Upper lobe of right lung (tissue), 1 donor: Measurements from ENCODE around the gene CPNE1. TPM values are rescaled to one million over a fixed set of nuclear protein-coding genes. Genes with fewer than 3 reads are reported as not detected.
"Not testable (repeated sequence)": the region's sequence is repeated elsewhere in the genome, so short reads cannot be mapped to it uniquely, and the experiment has no call there.

Experiments
- ATAC-seq: fragments of 200-7000 bp; cut with Tn5 transposase; one replicate; pipeline ENCODE4 v1.9.1; 2020; ENCODE audit warnings: mild to moderate bottlenecking, moderate library complexity
- DNase-seq: peaks from one replicate; pipeline ENCODE4 v3.0.0-alpha.2; 2020
- H3K27ac ChIP-seq: fragments of 200-600 bp; one replicate; pipeline ENCODE4 v1.8.0; 2022
- H3K27me3 ChIP-seq: fragments of 200-600 bp; one replicate; pipeline ENCODE4 v1.8.0; 2022; ENCODE audit warnings: mild to moderate bottlenecking
- H3K36me3 ChIP-seq: fragments of 200-600 bp; one replicate; pipeline ENCODE4 v1.8.0; 2022
- H3K4me1 ChIP-seq: fragments of 200-600 bp; one replicate; pipeline ENCODE4 v1.8.0; 2022
- H3K4me3 ChIP-seq: fragments of 200-600 bp; one replicate; pipeline ENCODE4 v1.8.0; 2022; ENCODE audit warnings: mild to moderate bottlenecking
- H3K9me3 ChIP-seq: fragments of 200-600 bp; one replicate; pipeline ENCODE4 v1.8.0; 2022
- CTCF ChIP-seq: fragments of 200-600 bp; IDR thresholded peaks from one replicate; pipeline ENCODE4 v1.8.0; 2022; ENCODE audit warnings: antibody characterized with exemption
- intact Hi-C: fragments of 100-400 bp; cut with DNase I; formaldehyde crosslinking; loops from one replicate; pipeline ENCODE4 v1.11.0; 2022
- total RNA-seq: library from RNA; stranded (reverse); fragmentation: NEBNext Ultra II Directional; extraction: Animal tissue kit (Norgen Biotek cat#: 25700); gene quantifications from one replicate; pipeline ENCODE4 v1.2.1, GENCODE V29; 2021
- donor health status: DM: no; HTN: yes; CAD: no; lungs with severe emphysema.

Gene CPNE1
- total RNA-seq, 1 donor from 2014 or later: 179 TPM

- H3K9me3 ChIP-seq, H3K27me3 ChIP-seq, intact Hi-C loops, H3K4me3 ChIP-seq, ATAC-seq, H3K27ac ChIP-seq, H3K4me1 ChIP-seq: not testable (repeated sequence)
- peak; percentile 33 for DNase-seq
- peaks cover 51% of the 10 kb centered on the region for H3K36me3 ChIP-seq
- TF ChIP-seq CTCF: peak; percentile 19
These were observed 22.2 kb upstream of the CPNE1 start for GRCh38 chr20:35686872-35687271.

DNA sequence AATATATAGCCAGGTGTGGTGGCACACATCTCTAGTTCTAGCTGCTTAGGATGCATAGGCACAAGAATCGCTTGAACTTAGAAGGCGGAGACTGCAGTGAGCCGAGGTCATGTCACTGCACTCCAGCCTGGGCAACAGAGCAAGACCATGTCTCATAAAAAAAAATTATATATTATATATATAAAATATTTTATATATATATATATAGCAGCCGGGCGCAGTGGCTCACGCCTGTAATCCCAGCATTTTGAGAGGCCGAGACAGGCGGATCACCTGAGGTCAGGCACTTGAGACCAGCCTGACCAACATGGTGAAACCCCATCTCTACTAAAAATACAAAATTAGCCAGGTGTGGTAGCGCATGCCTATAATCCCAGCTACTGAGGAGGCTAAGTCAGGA lies 20.7 kb upstream of the CPNE1 start:
- H3K4me3 ChIP-seq, ATAC-seq, intact Hi-C loops, H3K9me3 ChIP-seq, H3K27ac ChIP-seq, H3K4me1 ChIP-seq, H3K27me3 ChIP-seq: not testable (repeated sequence)
- H3K36me3 ChIP-seq: peaks cover 44% of the 10 kb centered on the region
- peak; percentile 28 for DNase-seq

- Histone ChIP-seq H3K4me1 (no peaks in the 10 kb centered on the region), H3K9me3 (no peaks in the 10 kb centered on the region), H3K27me3 (no peaks in the 10 kb centered on the region), H3K36me3 (peaks cover 30% of the 10 kb centered on the region), H3K27ac (no peak overlapping the region), H3K4me3 (no peak overlapping the region)
- TF ChIP-seq CTCF: no peak
- ATAC-seq (no peak), DNase-seq (no peak)
- intact Hi-C loops: no loop called here
These were observed 17.3 kb upstream of the CPNE1 start for GRCh38 chr20:35681960-35682359.

DNA sequence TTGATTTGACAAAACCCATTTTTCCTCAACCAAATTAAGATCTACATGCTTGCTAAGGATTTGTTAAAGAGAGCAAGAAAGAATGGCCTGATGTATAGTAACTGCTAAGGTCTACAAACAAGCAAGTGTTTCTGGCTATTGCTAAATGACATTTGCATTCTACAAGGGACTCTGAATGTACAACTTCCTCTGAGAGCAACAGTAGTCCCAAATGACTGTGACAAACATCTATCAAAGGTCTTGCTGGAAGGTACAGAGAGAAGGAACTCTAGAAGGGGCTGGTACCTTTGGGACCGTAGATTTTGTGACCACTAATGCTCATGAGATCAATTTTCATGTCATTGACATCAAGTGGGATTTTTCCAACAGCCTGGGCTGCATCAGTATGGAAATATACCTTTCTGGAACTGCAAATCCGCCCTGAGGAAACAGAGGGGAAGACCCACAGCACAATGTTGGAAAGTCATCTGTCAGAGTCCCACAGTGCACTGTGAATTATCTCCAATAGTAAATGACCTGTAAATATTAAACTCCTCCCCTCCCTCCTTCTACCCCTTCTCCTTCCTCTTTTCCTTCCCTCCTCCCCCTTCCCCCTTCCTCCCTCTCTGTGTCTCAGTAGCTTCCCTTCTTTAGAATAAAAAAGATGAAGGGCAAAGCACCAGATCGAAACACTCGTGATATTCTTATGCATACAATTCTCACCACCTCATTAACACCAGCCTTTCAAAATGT lies 15.9 kb upstream of the CPNE1 start:
- DNase-seq: no peak
- H3K36me3 ChIP-seq: peaks cover 27% of the 10 kb centered on the region

DNA sequence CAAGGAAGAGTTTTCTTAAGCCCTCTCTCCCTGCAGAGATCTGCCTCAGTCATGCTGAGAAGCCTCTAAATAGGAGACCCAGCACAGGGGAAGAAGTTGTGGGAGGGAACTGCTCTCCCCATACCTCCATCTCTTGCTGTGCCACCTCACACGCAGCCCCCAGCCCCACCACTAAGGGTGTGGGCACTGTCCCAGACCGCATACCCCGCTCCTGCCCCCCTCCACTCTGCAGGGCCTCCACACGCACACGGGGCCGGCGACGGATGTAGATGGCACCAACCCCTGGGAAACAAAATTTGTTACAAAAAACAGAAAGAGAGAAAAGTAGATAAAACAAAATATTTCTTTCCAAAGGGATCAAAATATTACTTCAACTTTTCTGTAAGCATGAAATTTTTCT lies 10.2 kb upstream of the CPNE1 start:
- intact Hi-C loops: no loop called here
- no peak overlapping the region for H3K27ac ChIP-seq
- no peaks in the 10 kb centered on the region for H3K9me3 ChIP-seq
- DNase-seq: no peak
- no peak for ATAC-seq
- TF ChIP-seq CTCF: no peak
- H3K4me3 ChIP-seq: no peak overlapping the region
- H3K27me3 ChIP-seq: no peaks in the 10 kb centered on the region
- peaks cover 67% of the 10 kb centered on the region for H3K36me3 ChIP-seq
- no peaks in the 10 kb centered on the region for H3K4me1 ChIP-seq

More for the DNA sequence above, 15.9 kb upstream of the CPNE1 start:
- Histone ChIP-seq H3K27me3 (no peaks in the 10 kb centered on the region), H3K4me1 (no peaks in the 10 kb centered on the region), H3K9me3 (no peaks in the 10 kb centered on the region), H3K27ac (no peak overlapping the region), H3K4me3 (no peak overlapping the region)
- ATAC-seq: peak; percentile 70
- TF ChIP-seq CTCF: no peak
- intact Hi-C loops: no loop called here

GRCh38 chr20:35673884-35674283 lies 9.2 kb upstream of the CPNE1 start:
- ATAC-seq (no peak), DNase-seq (no peak)
- Histone ChIP-seq H3K4me1 (no peaks in the 10 kb centered on the region), H3K27me3 (no peaks in the 10 kb centered on the region), H3K4me3 (no peak overlapping the region), H3K36me3 (peaks cover 75% of the 10 kb centered on the region), H3K27ac (no peak overlapping the region), H3K9me3 (no peaks in the 10 kb centered on the region)
- TF ChIP-seq CTCF: no peak
- intact Hi-C loops: no loop called here
